HK-2 (cell line): ENCODE results near the gene SNAPC2.

Source experiments
- DNase-seq: peaks from one replicate; pipeline ENCODE4 v3.0.0-alpha.2; 2018; ENCODE audit not compliant: unreplicated experiment

Gene SNAPC2

GRCh38 chr19:7919610-7920518, at the start of gene SNAPC2:
Gene SNAPC2, plus strand, starts transcription at chr19:7920338. Its CDS starts 29 bp downstream, at chr19:7920367.
- DNase-seq: peak; percentile 96

GRCh38 chr19:7870571-7871436, 49.3 kb upstream of the SNAPC2 start:
- peak; percentile 79 for DNase-seq

- peak; percentile 96 for DNase-seq
Observed at GRCh38 chr19:7871437-7872305, 48.5 kb upstream of the SNAPC2 start.

- DNase-seq: no peak
Observed at GRCh38 chr19:7872306-7873204, 47.6 kb upstream of the SNAPC2 start.

GRCh38 chr19:7873304-7874075, 46.6 kb upstream of the SNAPC2 start:
- DNase-seq: no peak

GRCh38 chr19:7874076-7874896, 45.9 kb upstream of the SNAPC2 start, which contains the start of gene PRR36:
Gene PRR36, minus strand, starts transcription at chr19:7874390. Its CDS starts 701 bp downstream, at chr19:7873689.
- DNase-seq: peak; percentile 65

- no peak for DNase-seq
Observed at GRCh38 chr19:7874897-7875273, 45.3 kb upstream of the SNAPC2 start.

GRCh38 chr19:7877249-7877836, 42.8 kb upstream of the SNAPC2 start:
- DNase-seq: no peak

- DNase-seq: no peak
Observed at GRCh38 chr19:7879111-7879807, 40.9 kb upstream of the SNAPC2 start.

GRCh38 chr19:7879836-7880235, 40.3 kb upstream of the SNAPC2 start:
- DNase-seq: no peak

- no peak for DNase-seq
Observed at GRCh38 chr19:7881910-7882309, 38.2 kb upstream of the SNAPC2 start.

- DNase-seq: no peak
Observed at GRCh38 chr19:7883105-7883504, 37.0 kb upstream of the SNAPC2 start.

GRCh38 chr19:7883796-7884570, 36.2 kb upstream of the SNAPC2 start:
- no peak for DNase-seq

- DNase-seq: no peak
Observed at GRCh38 chr19:7885818-7886217, 34.3 kb upstream of the SNAPC2 start.

- no peak for DNase-seq
Observed at GRCh38 chr19:7887408-7888144, 32.6 kb upstream of the SNAPC2 start.

- DNase-seq: peak; percentile 88
Observed at GRCh38 chr19:7888145-7888825, 31.9 kb upstream of the SNAPC2 start, which contains the start of gene LRRC8E. Gene LRRC8E, plus strand, starts transcription at chr19:7888510. Its CDS starts 7,094 bp downstream, at chr19:7895604.
